ENCODE data around the gene FYB1.
A peak's percentile ranks its signal among the peaks of the same experiment; 100 is the strongest.

FYB1 gene

DNA sequence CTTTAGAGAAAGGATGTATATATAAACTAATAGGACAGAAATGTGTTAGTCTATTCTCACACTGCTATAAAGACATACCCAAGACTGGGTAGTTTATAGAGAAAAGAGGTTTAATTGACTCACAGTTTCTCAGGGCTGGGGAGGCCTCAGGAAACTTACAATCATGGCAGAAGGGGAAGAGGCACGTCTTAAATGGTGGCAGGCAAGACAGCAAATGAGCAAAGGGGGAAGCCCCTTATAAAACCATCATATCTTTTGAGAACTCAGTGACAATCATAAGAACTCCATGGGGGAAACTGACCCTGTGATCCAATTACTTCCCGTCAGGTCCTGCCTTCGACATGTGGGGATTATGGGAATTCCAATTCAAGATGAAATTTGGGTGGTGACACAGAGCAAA lies 136.4 kb downstream of the FYB1 start:
- DNase-seq (ENCODE audit: low spot score) = no peak

DNA sequence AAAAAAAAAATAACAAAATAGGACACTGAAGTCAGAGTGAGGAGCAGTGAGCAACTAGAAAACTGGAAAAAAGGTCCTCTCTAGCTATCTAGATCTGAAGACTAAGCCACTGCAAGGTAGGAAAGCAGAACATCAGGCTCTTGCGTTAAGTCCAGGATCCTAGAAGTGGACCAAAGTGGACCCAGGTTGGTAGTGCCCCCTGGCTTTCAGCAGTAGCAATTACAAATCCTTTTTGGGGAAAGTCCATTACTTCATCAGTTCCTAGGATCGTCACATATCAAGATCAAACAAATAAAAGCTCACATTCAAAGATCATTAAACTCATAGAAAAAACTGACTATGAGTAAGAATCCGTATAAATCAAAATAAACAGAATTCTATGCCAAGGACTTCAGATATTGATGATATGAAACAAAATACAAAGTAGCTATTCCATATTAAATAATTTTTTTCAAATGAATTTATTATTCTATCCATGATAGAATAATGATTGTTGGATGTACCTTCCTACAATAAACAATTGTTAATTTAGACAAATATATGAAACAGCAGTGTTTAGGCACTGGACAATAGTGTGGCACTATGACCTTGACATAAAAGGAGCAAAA lies 138.7 kb downstream of the FYB1 start:
- peak; percentile 85 for DNase-seq (ENCODE audit: low spot score)

DNA sequence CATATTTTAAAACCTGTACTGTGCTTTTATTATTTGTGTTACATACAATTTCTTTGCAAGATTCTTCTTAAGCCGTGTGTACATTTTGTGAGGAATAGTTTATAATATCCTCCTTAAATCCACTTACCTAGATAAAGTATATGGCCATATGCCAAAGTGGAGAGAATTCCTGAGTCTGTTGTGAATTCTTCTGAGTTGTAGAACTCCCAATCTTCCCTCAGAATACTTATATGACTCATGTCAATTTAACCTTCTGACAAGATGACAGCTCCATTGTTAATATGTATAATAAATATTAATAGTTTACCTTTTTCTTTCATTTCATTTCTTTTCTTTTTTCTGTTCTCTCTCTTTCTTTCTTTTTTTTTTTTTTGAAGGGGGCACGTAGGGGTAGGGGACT lies 139.2 kb downstream of the FYB1 start:
- no peak for DNase-seq (ENCODE audit: low spot score)

DNA sequence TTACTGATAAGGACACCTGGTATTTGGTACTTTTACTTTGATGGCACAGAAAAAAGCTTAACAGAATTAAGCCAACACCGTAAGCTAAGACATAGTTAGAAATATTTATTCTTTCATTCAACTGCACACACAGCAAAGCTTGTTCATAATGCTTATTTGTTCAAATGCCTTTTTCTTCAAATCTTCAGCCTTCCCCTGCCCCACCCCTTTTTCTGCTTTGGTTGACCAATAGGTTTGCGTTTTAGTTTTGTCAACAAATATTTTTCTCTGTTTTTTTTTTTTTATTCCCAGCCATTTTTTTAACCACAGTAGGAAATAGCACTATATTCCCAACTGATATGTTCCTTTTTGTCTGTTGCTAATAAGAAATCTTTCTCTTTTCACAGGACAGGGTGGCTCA lies 140.2 kb downstream of the FYB1 start:
- no peak for DNase-seq (ENCODE audit: low spot score)

DNA sequence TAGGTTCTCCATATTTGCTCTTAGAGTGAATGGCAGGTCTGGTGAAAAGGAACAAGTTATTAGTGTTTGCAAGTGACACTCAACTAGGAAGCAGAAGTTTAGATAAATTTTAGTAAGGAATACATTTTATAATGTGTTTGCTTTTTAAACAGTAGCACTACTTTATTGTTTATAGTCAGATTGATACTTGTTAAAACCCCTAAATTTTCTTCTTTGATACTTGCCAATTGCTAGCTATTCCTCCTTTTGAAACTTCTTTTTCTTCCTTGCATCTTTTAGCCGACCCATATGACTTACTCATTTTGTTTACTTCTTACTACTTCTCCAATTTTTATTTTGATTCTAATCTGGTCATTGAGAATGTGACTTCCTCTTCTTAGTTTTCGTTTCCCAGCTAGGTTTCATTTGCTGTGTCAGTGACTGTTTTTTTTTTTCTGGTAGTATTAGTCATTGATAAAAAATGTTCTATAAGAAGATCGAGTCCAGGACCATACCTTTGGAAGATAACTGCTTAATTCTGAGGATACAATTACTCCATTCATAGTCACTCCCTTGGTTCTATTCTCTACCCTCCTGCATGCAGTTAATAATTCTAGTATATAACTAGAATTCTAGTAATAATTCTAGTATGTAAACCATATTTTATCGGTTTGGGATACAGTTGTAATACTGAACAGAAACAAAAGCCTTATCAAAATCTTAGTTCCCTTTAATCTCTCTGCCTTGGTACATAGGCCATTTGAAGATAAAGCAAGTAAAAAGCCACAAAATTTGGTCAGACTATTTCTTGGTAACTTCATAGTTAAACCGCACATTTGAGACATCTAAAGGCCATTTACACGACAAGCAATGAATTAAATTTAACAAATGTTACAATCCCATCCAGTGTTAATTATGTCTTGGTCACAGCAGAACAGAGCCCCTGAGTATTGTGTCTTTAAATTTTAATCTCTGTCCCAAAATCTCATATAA lies 142.3 kb downstream of the FYB1 start:
- DNase-seq (ENCODE audit: low spot score) = peak; percentile 27

DNA sequence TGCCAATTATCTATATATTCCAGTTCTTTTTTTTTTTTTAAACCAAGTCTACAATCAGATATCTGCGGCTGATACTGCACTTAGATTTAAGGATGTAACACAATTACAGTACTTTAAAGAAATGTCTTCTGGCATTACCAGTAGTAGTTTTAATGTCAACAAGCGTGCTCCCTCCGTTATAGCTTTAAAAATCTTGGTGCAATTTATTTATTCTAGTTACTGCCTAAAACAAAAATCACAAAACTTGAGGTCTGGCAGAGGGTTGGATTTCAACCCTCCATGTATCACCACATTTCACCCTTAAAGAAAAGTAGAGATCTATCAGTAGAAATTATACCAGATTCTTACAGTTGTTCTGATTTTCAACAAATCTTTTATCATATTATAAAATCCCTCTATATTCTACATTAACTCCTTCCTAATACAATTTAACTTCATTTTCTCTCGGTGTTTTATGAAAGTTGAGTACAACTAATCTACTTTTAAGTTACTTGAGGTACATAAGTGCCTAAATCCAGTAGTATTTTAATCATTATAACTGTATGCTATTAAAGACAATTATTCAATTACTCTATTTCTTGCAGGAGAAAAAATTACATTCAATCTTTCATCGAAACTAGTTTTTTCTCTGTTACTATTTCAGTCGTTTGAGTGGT lies 143.1 kb downstream of the FYB1 start:
- no peak for DNase-seq (ENCODE audit: low spot score)

DNA sequence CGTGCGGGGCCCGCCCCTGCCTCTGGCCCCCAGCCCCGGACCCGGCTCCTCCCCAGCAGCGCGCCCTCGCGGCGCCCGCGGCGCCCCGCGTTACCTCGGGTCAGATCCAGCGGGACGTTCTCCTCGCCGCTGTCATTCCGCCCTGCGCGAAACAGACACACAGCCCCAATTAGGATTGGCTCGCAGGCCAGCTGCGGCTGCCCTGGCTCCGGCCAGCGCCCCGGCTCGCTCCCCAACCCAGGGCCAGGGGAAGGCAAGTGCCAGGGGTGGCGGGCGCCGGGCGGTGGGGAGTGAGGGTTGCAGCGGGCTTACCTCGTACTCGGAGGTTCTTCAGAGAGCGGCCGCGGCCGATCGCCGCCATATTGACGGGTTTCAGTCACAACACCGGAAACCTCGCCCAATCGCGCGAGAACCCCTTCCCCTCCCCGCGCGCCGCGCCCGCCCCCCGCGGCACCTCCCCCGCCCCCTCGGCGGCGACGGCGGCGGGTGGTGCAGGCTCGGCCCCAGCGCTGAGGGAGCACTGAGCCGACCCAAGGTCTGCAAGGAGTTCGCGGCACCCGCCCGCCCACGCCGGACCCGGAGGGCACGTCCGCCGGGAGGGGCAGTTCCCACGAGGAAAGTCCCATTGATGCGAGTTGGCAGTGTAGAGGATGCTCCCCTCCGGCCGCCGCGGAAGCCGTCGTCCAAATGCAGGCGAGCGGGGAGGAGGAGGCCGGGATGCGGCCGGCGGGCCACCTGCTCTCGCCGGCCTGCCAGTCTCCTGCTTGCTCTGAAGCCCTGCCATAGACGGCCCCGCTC lies 145.1 kb downstream of the FYB1 start, which contains the start of gene RICTOR:
TSS of gene RICTOR (minus strand) at position 383 of the 798 bp plus-strand sequence. CDS start at position 361, 22 bp downstream.
- DNase-seq (ENCODE audit: low spot score) = peak; percentile 94

DNA sequence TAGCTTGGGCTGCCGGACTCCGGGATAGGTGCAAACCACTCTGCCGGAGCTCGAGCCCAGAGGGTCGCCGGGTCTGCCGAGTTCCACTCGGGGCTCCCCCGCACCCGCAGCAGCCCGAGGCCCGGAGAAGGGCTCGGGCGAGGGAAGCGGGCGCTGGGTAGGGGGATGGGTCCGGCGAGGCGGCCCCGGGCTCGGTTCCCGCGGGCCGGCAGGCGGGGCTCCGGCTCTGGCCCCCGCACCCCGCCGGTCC lies 145.7 kb downstream of the FYB1 start:
- DNase-seq (ENCODE audit: low spot score) = no peak

DNA sequence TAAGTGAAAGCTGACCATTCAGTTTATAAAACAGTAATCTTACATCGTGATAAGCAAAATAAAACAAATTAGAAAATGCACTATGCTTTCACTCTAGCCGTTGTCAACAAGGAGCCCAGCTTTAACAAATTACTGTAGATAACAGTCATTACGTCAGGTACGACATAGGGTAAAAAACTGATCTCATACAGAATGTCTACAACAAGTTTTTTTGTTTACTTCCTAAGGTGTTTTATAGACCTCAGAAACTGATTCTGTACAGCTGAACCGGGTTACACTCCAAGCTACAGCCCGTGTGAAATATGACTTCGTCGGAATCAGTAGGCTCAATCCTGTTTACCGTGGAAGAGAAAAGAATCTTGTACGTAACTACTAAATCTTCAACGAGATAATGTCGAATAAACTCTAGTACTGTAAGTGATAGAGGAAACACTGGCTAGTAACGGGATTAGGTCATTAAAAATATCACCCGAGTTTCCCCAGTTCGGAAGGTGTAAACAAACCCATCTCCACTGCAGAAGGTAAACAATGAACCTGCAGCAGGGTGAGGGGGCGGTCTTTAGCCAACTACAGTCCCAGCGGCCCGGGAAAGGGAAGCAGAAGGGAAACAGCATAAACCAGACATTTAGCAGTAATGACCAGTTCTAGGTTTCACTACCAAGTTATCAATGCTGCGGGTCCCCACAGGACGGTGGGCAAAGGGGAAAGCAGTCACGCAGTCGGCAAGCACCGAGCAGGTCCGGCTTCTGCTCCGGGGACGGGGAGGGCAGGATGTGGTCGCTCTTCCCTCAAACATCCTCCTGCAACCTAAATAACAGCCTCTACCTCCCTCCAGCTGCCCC lies 146.2 kb downstream of the FYB1 start:
- peak; percentile 66 for DNase-seq (ENCODE audit: low spot score)

DNA sequence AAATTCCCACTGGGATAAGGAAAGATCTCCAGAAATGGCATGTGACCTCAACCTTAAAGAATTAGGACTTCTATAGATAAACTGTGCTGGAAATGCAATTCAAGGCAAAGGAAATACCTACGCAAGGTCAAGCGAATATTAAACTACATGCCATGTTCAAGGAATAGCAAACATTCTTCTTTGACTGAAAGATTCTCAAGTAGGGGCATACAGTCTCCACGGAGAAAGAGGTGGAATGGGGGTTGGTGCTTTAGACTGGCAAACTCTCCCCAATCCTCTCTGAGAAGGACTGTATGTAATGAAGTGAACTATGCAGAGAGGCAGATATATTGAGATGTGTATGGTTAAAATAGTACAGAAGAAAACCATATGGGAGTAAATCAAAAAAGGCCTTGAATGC lies 151.3 kb downstream of the FYB1 start:
- no peak for DNase-seq (ENCODE audit: low spot score)

DNA sequence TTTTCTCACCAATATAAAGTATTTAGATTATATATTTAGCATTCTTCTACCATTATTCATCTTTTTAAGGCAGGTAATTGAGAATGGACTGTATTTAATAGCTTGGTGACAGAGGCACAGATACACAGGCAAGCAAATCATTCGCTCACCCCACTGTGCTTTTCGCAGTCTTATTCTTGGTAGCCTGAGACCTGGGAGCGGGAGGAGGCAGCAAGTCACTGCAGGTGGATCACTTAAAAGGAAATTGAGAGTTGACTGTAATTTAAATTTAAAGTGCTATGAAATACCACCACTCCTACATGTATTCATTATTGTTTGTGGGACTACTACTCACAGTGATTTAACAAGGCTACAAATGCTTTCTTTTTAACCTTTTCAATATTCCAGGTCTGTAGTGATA lies 154.9 kb downstream of the FYB1 start:
- DNase-seq (ENCODE audit: low spot score) = no peak

DNA sequence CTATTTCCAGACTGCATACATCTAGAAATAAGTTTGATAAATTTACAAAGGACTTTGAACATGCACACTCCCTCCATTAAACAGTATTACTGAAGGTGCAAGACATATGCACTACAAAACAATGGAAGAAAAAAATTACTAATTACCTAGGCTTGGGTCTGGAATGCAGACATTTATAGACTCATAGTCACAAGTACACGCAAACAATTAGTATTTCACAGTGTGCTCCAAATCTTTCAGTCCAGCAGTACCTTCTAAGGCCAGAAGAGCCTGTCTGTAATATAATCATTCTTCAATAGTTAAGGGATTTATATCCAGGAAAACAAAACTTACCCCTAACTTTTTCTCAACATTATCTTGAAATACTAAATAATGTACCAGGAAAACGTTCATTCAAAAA lies 156.3 kb downstream of the FYB1 start:
- no peak for DNase-seq (ENCODE audit: low spot score)

DNA sequence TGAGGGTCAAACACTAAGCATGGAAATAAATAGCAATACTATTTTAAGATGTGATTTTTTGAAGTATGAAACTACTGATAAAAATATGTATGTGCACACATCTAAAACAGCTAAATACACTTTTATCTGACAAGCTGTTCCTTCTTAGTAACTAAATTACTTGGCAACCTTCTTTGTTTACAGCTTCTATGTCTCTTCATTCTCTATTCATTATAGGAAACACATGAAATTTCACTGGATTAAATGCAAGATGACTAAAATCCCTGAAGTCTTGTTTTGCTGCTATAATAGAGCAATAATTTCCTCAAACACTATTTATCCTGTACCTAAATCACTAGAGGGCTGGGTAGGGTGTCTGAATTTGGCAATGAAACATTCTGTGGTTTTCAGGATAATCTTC lies 156.8 kb downstream of the FYB1 start:
- no peak for DNase-seq (ENCODE audit: low spot score)

DNA sequence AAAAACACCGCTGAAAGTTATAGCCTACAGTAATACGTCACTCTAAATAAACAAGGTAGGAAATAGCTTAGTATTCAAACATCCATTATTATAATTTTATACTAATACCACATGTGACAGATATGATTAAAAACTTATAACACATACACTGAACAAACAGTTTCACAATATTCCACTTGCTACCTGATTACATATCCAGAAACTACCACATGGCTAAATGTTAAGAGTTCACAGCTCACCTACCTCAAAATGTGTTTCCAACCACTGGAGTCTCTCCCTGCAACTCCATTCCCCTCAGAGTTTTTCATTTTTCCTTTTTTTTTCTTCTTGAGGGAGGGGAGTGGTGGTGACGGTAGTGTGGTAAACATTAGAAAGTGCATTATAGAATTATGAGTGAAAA lies 157.3 kb downstream of the FYB1 start:
- DNase-seq (ENCODE audit: low spot score) = no peak

DNA sequence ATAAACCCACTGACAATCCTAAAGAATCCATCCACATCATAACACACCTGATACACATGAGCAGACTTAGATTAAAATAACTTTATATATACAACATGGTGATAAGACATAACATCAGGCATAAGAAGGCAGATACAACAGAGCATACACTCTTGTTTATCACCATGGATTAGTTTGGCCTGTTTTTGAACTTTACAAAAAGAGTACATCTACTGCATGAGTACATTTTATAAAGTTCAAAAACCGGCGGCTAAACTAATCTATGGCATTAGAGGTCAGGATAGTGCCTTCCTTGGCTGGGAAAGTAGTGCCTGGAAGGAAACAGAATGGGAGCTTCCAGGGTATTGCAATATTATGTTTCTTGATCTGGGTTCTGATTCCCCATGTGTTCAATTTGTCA lies 160.3 kb downstream of the FYB1 start:
- no peak for DNase-seq (ENCODE audit: low spot score)

DNA sequence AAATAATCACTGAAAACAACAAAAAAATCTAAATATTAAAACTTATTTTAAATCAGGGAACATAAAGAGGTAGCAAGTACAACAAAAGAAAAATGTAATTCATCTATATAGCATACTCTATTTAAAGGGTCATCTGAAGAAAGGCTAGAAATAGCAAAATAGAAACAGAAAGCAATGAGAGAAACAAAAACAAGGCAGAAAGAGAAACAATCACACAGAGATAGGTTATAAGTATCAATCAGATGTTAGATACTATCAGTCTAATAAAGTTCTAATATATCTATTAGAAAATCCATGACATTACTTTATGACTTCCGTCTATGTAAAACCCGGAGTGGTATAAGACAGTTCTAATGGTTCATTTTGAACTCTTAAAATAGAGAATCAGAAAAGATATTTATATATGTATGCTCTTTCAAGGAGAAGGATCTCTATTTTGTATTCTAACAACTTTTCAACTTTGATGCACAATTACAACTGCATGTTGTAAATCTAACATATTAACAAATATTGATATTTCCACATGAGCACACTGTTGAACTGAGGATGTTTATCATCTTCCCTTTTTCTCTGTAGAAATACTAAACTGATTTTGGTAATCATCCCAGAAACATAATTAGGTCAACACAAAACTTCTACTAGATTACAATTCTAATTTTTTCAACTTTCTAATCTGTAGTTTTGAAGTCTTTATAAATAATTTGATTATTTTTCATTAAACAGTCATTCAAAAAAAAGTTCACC lies 161.0 kb downstream of the FYB1 start:
- DNase-seq (ENCODE audit: low spot score) = no peak

DNA sequence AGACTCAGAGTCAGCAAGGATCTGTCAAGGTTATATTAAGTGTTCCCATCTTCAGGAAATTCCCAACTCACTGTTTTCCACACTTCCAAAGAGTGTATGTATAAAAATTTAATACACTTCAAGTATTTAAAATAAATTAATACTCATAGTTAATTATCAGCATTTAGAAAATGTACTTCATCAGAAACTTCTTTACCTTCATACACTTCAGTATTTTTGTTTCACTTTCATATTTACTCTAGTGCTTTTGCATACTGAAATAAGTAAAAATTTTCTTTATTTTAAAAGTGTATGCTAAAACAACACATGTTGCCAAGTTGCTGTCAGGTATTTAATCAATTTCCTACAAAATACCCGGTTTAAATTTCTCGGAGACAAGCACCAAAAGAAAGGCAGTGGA lies 161.6 kb downstream of the FYB1 start:
- no peak for DNase-seq (ENCODE audit: low spot score)

DNA sequence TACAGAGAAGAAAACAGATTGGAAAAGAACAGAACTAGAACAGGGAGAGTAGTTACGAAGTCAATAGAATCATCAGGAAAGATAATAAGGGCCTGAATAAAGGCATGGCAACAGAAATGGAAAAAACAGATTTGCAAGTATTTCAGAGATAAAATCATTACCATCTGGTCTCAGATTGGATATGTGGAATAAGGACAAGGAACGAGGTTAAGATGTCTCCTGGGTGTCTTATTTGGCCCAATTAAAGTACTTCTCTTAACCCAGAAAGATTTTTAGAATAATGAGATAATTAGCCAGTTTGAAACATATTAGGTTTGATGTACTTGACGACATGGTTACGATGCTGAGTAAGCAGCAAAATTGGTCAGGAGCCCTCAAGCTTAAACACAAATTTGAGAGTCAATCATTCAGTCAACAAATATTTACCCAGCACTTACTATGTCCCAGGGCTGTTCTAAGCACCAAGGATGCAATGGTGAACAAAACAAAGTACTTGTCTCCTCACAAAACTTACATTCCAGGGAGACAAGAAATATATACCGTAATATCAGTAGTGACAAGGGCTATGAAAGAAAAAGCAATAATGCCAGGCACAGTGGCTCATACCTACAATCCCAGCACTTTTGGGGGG lies 163.5 kb downstream of the FYB1 start:
- DNase-seq (ENCODE audit: low spot score) = no peak
